ENCODE measurements around the gene ENKD1.
"Not testable (repeated sequence)": the region's sequence is repeated elsewhere in the genome, so short reads cannot be mapped to it uniquely, and the experiment has no call there.

Gene ENKD1

DNA sequence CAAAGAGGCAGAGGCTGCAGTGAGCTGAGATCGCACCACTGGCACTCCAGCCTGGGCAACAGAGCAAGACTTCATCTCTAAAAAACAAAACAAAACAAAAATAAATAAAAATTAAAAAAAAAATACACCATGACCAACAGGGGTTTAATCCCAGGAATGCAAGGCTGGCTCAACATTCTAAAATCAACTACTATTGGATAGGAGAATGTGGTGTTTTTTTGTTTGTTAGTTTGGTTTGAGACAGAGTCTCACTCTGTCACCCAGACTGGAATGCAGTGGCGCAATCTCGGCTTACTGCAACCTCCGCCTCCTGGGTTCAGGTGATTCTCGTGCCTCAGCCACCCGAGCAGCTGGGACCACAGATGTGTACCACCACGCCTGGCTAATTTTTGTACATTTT is 32.7 kb upstream of the ENKD1 start:
- no peak overlapping the region for H3K27ac ChIP-seq
- no peak overlapping the region for H3K4me3 ChIP-seq
- DNase-seq (ENCODE audit: low spot score) = no peak
- TF ChIP-seq, protein P1, sequence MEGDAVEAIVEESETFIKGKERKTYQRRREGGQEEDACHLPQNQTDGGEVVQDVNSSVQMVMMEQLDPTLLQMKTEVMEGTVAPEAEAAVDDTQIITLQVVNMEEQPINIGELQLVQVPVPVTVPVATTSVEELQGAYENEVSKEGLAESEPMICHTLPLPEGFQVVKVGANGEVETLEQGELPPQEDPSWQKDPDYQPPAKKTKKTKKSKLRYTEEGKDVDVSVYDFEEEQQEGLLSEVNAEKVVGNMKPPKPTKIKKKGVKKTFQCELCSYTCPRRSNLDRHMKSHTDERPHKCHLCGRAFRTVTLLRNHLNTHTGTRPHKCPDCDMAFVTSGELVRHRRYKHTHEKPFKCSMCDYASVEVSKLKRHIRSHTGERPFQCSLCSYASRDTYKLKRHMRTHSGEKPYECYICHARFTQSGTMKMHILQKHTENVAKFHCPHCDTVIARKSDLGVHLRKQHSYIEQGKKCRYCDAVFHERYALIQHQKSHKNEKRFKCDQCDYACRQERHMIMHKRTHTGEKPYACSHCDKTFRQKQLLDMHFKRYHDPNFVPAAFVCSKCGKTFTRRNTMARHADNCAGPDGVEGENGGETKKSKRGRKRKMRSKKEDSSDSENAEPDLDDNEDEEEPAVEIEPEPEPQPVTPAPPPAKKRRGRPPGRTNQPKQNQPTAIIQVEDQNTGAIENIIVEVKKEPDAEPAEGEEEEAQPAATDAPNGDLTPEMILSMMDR (IDR thresholded peaks at IDR 0.05) = no peak

DNA sequence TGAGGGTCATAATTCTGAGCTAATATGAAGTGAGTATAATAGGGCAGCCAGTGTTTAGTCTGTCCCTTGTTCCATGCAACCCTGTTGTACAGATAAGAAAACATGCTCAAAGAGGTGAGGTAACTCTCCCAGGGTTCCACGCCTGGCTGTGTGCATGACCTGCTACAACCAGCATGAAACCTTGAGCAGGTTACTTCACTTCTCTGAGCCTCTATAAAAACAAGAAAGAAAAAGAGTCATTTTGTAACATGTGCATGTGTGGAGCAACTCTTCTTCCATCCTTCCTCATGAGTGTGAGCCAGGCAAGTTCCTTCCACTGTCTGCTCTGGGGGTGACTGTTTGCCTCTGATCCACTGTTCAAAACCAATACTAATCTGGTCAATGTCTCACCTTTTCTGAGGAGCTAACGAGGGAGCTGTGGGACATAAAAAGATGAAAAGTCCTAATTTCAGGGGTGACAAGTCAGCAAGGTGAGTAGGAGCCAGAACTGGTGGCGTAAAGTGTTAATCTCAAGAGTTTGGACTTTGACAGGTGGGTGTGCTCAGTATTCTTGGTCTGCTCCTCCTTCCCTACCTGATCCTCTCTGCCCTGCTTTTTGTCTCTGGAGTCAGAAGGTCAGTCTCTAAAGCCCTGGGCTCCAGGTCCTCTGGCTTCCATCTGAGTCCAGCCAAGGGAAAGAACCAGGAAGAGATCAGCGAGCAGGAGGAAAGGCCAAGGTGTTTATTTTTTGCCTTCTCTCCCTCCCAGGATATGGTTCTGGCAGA is 31.1 kb upstream of the ENKD1 start:
- no peak overlapping the region for H3K4me3 ChIP-seq
- TF ChIP-seq, protein P1 (IDR thresholded peaks at IDR 0.05) = no peak
- no peak for DNase-seq (ENCODE audit: low spot score)
- H3K27ac ChIP-seq = no peak overlapping the region

GRCh38 chr16:67694611-67695010 is 28.1 kb upstream of the ENKD1 start:
- TF ChIP-seq, protein P1 (IDR thresholded peaks at IDR 0.05) = no peak

DNA sequence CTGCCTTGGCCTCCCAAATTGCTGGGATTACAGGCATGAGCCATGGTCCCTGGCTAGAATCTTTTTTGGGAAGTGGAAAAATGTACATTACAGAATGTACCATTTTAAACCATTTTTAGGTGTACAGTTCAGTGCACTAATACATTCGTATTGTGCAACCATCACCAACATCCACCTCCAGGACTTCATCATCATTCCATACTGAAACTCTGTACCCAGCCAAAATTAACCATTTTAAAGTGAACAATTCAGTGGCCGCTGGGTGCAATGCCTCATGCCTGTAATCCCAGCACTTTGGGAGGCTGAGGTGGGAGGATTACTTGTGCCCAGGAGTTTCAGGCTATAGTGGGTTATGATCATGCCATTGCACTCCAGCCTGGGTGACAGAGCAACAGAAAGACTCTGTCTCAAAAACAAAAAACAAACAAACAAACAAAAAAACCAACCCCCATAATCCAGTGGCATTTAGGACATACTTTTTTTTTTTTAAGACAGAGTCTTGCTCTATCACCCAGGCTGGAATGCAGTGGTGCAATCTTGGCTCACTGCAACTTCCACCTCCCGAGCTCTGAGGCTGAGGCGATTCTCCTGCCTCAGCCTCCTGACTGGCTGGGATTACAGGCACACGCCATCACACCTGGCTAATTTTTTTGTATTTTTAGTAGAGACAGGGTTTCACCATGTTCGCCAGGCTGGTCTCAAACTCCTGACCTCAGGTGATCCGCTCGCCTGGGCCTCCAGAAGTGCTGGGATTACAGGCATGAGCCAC is 27.2 kb upstream of the ENKD1 start:
- H3K27ac ChIP-seq; DNase-seq (ENCODE audit: low spot score); H3K4me3 ChIP-seq: not testable (repeated sequence)

More at GRCh38 chr16:67694611-67695010, 28.1 kb upstream of the ENKD1 start:
- no peak overlapping the region for H3K27ac ChIP-seq
- no peak overlapping the region for H3K4me3 ChIP-seq
- no peak for DNase-seq (ENCODE audit: low spot score)

DNA sequence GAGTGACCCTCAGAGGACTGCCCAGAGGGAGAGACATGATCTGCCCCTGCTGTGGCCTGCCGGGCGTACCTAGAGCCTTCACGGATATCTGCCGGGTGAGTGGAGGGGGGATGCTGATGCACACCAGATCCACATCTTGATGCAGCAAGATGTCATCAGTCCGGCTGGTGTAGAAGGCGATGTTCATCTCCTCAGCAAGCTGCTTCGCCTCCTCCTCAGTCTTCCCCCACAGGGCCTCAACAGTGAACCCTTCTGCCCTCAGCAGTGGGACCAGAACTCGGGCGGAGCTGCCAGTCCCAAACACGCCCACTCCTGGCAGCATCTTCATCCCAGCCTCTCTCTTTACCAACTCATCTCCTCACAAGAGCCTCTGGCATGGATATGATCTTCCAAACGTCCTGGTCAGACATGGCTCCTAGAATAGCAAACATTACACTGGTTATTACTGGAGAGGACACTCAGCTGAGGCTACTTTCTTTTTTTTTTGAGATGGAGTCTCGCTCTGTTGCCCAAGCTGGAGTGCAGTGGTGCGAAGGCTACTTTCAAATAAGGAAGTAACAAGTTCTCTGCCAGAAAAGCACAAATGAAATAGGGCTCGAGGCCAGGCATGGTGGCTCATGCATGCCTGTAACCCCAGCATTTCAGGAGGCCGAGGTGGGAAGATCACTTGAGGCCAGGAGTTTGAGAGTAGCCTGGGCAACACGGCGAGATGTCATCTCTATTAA is 19.0 kb upstream of the ENKD1 start:
- DNase-seq (ENCODE audit: low spot score) = no peak
- TF ChIP-seq, protein P1 (IDR thresholded peaks at IDR 0.05) = no peak
- H3K27ac ChIP-seq = peak overlapping the region in 1 of 2 donors; percentile 64
- no peak overlapping the region for H3K4me3 ChIP-seq

DNA sequence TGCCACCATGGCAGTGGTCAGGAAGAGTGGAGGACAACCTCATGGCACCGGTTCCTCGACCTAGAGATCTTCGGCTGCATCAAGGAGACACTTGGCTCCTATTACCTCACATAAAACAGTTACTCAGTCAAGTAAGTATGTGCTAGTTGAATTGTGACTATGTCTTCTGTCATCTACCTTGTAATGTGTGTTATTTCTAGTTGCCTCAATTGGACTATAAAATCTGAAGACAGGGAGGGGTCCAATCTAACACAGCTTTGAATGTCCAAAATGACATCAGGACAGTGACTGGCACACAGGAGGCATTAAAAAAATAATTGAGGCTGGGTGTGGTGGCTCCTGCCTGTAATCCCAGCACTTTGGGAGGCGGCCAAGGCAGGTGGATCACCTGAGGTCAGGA is 17.2 kb upstream of the ENKD1 start:
- no peak overlapping the region for H3K27ac ChIP-seq
- no peak overlapping the region for H3K4me3 ChIP-seq
- no peak for DNase-seq (ENCODE audit: low spot score)
- TF ChIP-seq, protein P1 (IDR thresholded peaks at IDR 0.05) = no peak

All from coronary artery (tissue), 2 donors.